ENCODE measurements around the gene PPP3R1.

- TF ChIP-seq EZH2 (IDR thresholded peaks at IDR 0.05; ENCODE audit: borderline replicate concordance, low read depth, low read length, severe bottlenecking) (no peak), POLR2AphosphoS5 (IDR thresholded peaks at IDR 0.05; ENCODE audit: insufficient read depth, low read depth, low read length) (no peak), MAX (IDR thresholded peaks at IDR 0.05; ENCODE audit: insufficient read depth, insufficient read length) (no peak), POLR2A (IDR thresholded peaks at IDR 0.05; ENCODE audit: low read depth, low read length) (no peak)
- TF ChIP-seq, protein P1, sequence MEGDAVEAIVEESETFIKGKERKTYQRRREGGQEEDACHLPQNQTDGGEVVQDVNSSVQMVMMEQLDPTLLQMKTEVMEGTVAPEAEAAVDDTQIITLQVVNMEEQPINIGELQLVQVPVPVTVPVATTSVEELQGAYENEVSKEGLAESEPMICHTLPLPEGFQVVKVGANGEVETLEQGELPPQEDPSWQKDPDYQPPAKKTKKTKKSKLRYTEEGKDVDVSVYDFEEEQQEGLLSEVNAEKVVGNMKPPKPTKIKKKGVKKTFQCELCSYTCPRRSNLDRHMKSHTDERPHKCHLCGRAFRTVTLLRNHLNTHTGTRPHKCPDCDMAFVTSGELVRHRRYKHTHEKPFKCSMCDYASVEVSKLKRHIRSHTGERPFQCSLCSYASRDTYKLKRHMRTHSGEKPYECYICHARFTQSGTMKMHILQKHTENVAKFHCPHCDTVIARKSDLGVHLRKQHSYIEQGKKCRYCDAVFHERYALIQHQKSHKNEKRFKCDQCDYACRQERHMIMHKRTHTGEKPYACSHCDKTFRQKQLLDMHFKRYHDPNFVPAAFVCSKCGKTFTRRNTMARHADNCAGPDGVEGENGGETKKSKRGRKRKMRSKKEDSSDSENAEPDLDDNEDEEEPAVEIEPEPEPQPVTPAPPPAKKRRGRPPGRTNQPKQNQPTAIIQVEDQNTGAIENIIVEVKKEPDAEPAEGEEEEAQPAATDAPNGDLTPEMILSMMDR (IDR thresholded peaks at IDR 0.05; ENCODE audit: extremely low read depth in 1 of 2, insufficient read depth in 1 of 2, low read depth in 1 of 2, low read length in 2 of 2) = no peak
Measured at GRCh38 chr2:68278169-68278568, 25.8 kb upstream of the PPP3R1 start.

Data from endothelial cell of umbilical vein (primary cell).